Trophoblast cell (in vitro differentiated cells and primary cell): ENCODE results near the gene SIL1.

Experiments
- DNase-seq, 2 donors: peaks; one replicate each; pipeline ENCODE4 v3.0.0-alpha.2; 2016
- H2AFZ ChIP-seq: 2 replicates; pipeline ENCODE4 v1.6.1; 2013; ENCODE audit warnings: low read length, moderate library complexity, mild to moderate bottlenecking; ENCODE audit not compliant: insufficient read depth, poor library complexity
- H2AK5ac ChIP-seq: 2 replicates; pipeline ENCODE4 v1.6.1; 2013; ENCODE audit warnings: mild to moderate bottlenecking, low read length
- H2BK120ac ChIP-seq: 2 replicates; pipeline ENCODE4 v1.6.1; 2013; ENCODE audit warnings: low read length, mild to moderate bottlenecking, moderate library complexity; ENCODE audit not compliant: insufficient read depth, poor library complexity
- H2BK12ac ChIP-seq: 2 replicates; pipeline ENCODE4 v1.6.1; 2013; ENCODE audit warnings: mild to moderate bottlenecking, low read length, moderate library complexity
- H2BK5ac ChIP-seq: 2 replicates; pipeline ENCODE4 v1.6.1; 2013; ENCODE audit warnings: low read length, low read depth, moderate library complexity, mild to moderate bottlenecking; ENCODE audit not compliant: poor library complexity
- H3K14ac ChIP-seq: 2 replicates; pipeline ENCODE4 v1.6.1; 2013; ENCODE audit warnings: mild to moderate bottlenecking, low read length
- H3K18ac ChIP-seq: 2 replicates; pipeline ENCODE4 v1.6.1; 2013; ENCODE audit warnings: mild to moderate bottlenecking, low read length
- H3K23ac ChIP-seq: 2 replicates; pipeline ENCODE4 v1.6.1; 2013; ENCODE audit warnings: low read length
- H3K27ac ChIP-seq: 2 replicates; pipeline ENCODE4 v1.5.1; 2013; ENCODE audit warnings: low read depth, mild to moderate bottlenecking, inconsistent platforms, low read length, moderate library complexity
- H3K27me3 ChIP-seq: 2 replicates; pipeline ENCODE4 v1.6.1; 2013; ENCODE audit warnings: inconsistent platforms, mild to moderate bottlenecking, low read length, moderate library complexity; ENCODE audit not compliant: insufficient read depth
- H3K36me3 ChIP-seq, 2 experiments: 1 replicate in 1 of 2; 2 replicates in 1 of 2; pipeline ENCODE4 v1.6.1; 2013; ENCODE audit warnings: low read length in 2 of 2, mild to moderate bottlenecking in 2 of 2, moderate library complexity in 1 of 2; ENCODE audit not compliant: insufficient read depth in 2 of 2, control insufficient read depth in 1 of 2
- H3K4ac ChIP-seq: 2 replicates; pipeline ENCODE4 v1.6.1; 2013; ENCODE audit warnings: low read depth, mild to moderate bottlenecking, low read length, moderate library complexity
- H3K4me1 ChIP-seq, 2 experiments: 1 replicate in 1 of 2; 2 replicates in 1 of 2; pipeline ENCODE4 v1.6.1; 2013; ENCODE audit warnings: low read length in 2 of 2, mild to moderate bottlenecking in 2 of 2, moderate library complexity in 1 of 2; ENCODE audit not compliant: insufficient read depth in 2 of 2, control insufficient read depth in 1 of 2
- H3K4me2 ChIP-seq: 2 replicates; pipeline ENCODE4 v1.6.1; 2013; ENCODE audit warnings: inconsistent platforms, mild to moderate bottlenecking, low read length, moderate library complexity
- H3K4me3 ChIP-seq: 2 replicates; pipeline ENCODE4 v1.5.1; 2013; ENCODE audit warnings: mild to moderate bottlenecking, low read depth, low read length, inconsistent platforms
- H3K79me1 ChIP-seq: one replicate; pipeline ENCODE4 v1.6.1; 2013; ENCODE audit warnings: low read length
- H3K79me2 ChIP-seq: 2 replicates; pipeline ENCODE4 v1.6.1; 2013; ENCODE audit warnings: low read length, mild to moderate bottlenecking; ENCODE audit not compliant: control insufficient read depth, insufficient read depth, poor library complexity
- H3K9ac ChIP-seq: 2 replicates; pipeline ENCODE4 v1.6.1; 2013; ENCODE audit warnings: mild to moderate bottlenecking, low read length
- H3K9me3 ChIP-seq: 2 replicates; pipeline ENCODE4 v1.6.1; 2013; ENCODE audit warnings: low read depth, mild to moderate bottlenecking, control low read depth, inconsistent platforms, low read length; ENCODE audit not compliant: insufficient read depth
- H4K12ac ChIP-seq: 2 replicates; pipeline ENCODE4 v1.6.1; 2013; ENCODE audit warnings: low read depth, mild to moderate bottlenecking, low read length, moderate library complexity
- H4K8ac ChIP-seq: 2 replicates; pipeline ENCODE4 v1.6.1; 2013; ENCODE audit warnings: low read depth, mild to moderate bottlenecking, low read length, moderate library complexity
- H4K91ac ChIP-seq: one replicate; pipeline ENCODE4 v1.6.1; 2013; ENCODE audit warnings: low read depth, mild to moderate bottlenecking, low read length, moderate library complexity
- WGBS: extraction: QIAGEN DNeasy Blood & Tissue Kit; methylation state at CpG from one replicate; pipeline ENCODE4 v1.1.7; 2013; ENCODE audit warnings: missing lambda C conversion rate; ENCODE audit not compliant: insufficient read length, insufficient coverage; ENCODE audit errors: extremely low coverage; 5-methylcytosine and 5-hydroxymethylcytosine counted together

The SIL1 gene

GRCh38 chr5:138950421-138951031 lies 247.6 kb downstream of the SIL1 start:
- H3K4me1 ChIP-seq: peaks cover 0 to 5% of the 10 kb centered on the region in 2 experiments
- DNase-seq: no peak
- H4K91ac ChIP-seq: no peak overlapping the region
- no peak overlapping the region for H3K4me3 ChIP-seq
- no peak overlapping the region for H3K23ac ChIP-seq
- H2BK12ac ChIP-seq: no peak overlapping the region
- no peak overlapping the region for H3K27ac ChIP-seq
- H3K18ac ChIP-seq: no peak overlapping the region
- H3K79me2 ChIP-seq: no peaks in the 10 kb centered on the region
- H3K4ac ChIP-seq: no peak overlapping the region
- H3K79me1 ChIP-seq: no peaks in the 10 kb centered on the region
- WGBS: no CpG with 5 or more reads among the region's 14 CpGs
- no peak overlapping the region for H3K14ac ChIP-seq
- H3K9me3 ChIP-seq: peaks cover 2% of the 10 kb centered on the region
- H2BK5ac ChIP-seq: no peak overlapping the region
- H4K8ac ChIP-seq: no peak overlapping the region
- H3K27me3 ChIP-seq: no peaks in the 10 kb centered on the region
- H2BK120ac ChIP-seq: no peak overlapping the region
- H2AFZ ChIP-seq: no peak overlapping the region
- H3K9ac ChIP-seq: no peak overlapping the region
- H2AK5ac ChIP-seq: no peak overlapping the region
- no peak overlapping the region for H3K4me2 ChIP-seq
- peaks cover 3 to 7% of the 10 kb centered on the region in 2 experiments for H3K36me3 ChIP-seq
- H4K12ac ChIP-seq: no peak overlapping the region

DNA sequence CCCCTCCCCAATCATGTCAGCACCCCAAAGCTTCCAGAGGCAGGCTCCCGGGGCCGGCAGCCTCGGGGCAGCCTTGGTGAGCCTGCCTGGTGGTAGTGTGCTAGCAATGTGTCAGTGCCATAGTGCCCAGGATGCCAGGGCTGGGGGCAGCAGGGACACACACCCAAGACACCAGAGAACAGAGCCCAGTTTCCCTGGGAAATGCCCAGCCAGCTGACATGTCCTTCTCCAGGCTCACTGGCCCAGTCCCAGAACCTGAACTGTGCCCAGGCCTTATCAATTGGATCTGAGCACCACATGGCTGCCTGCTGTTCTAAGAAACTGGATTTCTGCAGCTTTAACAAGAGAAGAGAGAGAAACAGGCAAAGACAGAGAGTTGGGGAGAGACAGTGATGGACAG lies 248.2 kb downstream of the SIL1 start:
- Histone ChIP-seq H2AK5ac (no peak overlapping the region), H3K18ac (no peak overlapping the region), H3K9ac (no peak overlapping the region), H3K4ac (no peak overlapping the region), H3K4me3 (no peak overlapping the region), H2BK12ac (no peak overlapping the region), H2BK120ac (no peak overlapping the region), H3K4me1 (peaks cover 0 to 5% of the 10 kb centered on the region in 2 experiments), H4K12ac (no peak overlapping the region), H3K27me3 (no peaks in the 10 kb centered on the region), H3K27ac (no peak overlapping the region), H2AFZ (no peak overlapping the region), H3K79me2 (no peaks in the 10 kb centered on the region), H3K79me1 (no peaks in the 10 kb centered on the region), H3K9me3 (peaks cover 2% of the 10 kb centered on the region), H3K36me3 (peaks cover 3 to 7% of the 10 kb centered on the region in 2 experiments), H4K91ac (no peak overlapping the region), H3K14ac (no peak overlapping the region), H3K4me2 (no peak overlapping the region), H2BK5ac (no peak overlapping the region), H3K23ac (no peak overlapping the region), H4K8ac (no peak overlapping the region)
- no peak for DNase-seq
- no CpG with 5 or more reads among the region's 3 CpGs for WGBS

- Histone ChIP-seq H3K36me3 (peaks cover 3 to 7% of the 10 kb centered on the region in 2 experiments), H3K27ac (no peak overlapping the region), H4K8ac (no peak overlapping the region), H3K79me2 (no peaks in the 10 kb centered on the region), H3K4me2 (no peak overlapping the region), H3K4me1 (peaks cover 0 to 2% of the 10 kb centered on the region in 2 experiments), H3K27me3 (no peaks in the 10 kb centered on the region), H3K9ac (no peak overlapping the region), H3K14ac (no peak overlapping the region), H4K12ac (no peak overlapping the region), H3K4ac (no peak overlapping the region), H3K79me1 (no peaks in the 10 kb centered on the region), H2BK5ac (no peak overlapping the region), H3K4me3 (no peak overlapping the region), H2BK120ac (no peak overlapping the region), H2AK5ac (no peak overlapping the region), H3K18ac (no peak overlapping the region), H4K91ac (no peak overlapping the region), H3K23ac (no peak overlapping the region), H3K9me3 (peaks cover 2% of the 10 kb centered on the region), H2AFZ (no peak overlapping the region), H2BK12ac (no peak overlapping the region)
- no peak for DNase-seq
- WGBS: no CpG with 5 or more reads among the region's 4 CpGs
Observed at GRCh38 chr5:138949223-138949574, 249.0 kb downstream of the SIL1 start.

DNA sequence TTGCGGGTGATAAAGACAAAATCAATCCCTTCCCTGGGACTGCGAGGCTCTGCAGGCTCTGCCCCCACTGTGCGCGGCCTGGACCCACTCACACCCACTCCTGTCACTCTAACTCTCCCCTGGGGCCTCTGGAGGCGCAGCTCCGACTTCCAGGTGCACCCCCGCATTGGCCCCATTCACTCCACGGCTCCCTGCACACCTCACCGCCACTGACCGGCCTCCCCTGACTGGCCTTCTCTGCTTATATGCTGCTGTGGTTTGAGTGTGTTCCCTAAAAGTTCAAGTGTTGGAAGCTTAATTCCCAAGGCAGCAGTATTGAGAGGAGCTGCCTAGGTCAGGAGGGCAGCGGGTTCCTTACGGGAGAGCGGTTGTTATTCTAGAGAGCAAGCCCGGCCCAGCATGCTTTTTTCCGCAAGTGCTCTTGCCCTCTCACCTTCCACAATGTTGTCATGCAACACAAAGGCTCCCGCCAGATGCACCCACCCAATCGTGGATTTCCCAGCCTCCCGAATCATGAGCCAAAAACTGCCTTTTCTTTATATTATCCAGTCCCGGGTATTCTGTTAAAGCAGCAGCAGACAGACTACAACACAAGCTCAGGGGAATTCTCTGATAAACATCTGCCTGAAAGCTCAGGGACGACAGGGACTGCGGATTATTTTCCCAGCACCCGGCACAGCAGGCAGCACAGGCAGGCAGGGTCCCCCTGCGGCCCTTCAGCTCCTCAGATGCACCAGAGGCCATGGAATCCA lies 249.5 kb downstream of the SIL1 start:
- Histone ChIP-seq H3K9ac (no peak overlapping the region), H2BK5ac (no peak overlapping the region), H4K8ac (no peak overlapping the region), H4K12ac (no peak overlapping the region), H2BK120ac (no peak overlapping the region), H2AFZ (no peak overlapping the region), H3K9me3 (peaks cover 2% of the 10 kb centered on the region), H3K4me1 (peaks cover 0 to 2% of the 10 kb centered on the region in 2 experiments), H4K91ac (no peak overlapping the region), H3K79me2 (no peaks in the 10 kb centered on the region), H3K4ac (no peak overlapping the region), H3K23ac (no peak overlapping the region), H3K18ac (no peak overlapping the region), H3K79me1 (no peaks in the 10 kb centered on the region), H3K27ac (no peak overlapping the region), H3K4me3 (no peak overlapping the region), H3K27me3 (no peaks in the 10 kb centered on the region), H3K4me2 (no peak overlapping the region), H3K36me3 (peaks cover 3 to 7% of the 10 kb centered on the region in 2 experiments), H2BK12ac (no peak overlapping the region), H3K14ac (no peak overlapping the region), H2AK5ac (no peak overlapping the region)
- no peak for DNase-seq
- WGBS: no CpG with 5 or more reads among the region's 23 CpGs
